22Rv1 (cell line): ENCODE data around the gene ZGRF1.
"Not testable (repeated sequence)": the region's sequence is repeated elsewhere in the genome, so short reads cannot be mapped to it uniquely, and the experiment has no call there.

Experiments
- H3K27ac ChIP-seq: fragments of 450-650 bp; 2 replicates; pipeline ENCODE4 v1.5.1; 2017
- CTCF ChIP-seq: fragments of 450-650 bp; IDR thresholded peaks from 2 replicates; pipeline ENCODE4 v1.5.1; 2017; ENCODE audit warnings: mild to moderate bottlenecking
- ZFX ChIP-seq: fragments of 450-650 bp; IDR thresholded peaks from 2 replicates; pipeline ENCODE4 v1.6.1; 2017; ENCODE audit warnings: antibody characterized with exemption, borderline replicate concordance

ZGRF1 gene

GRCh38 chr4:112648263-112649054, 11.8 kb upstream of the ZGRF1 start:
- H3K27ac ChIP-seq: no peak overlapping the region
- TF ChIP-seq CTCF: no peak
- no peak for TF ChIP-seq ZFX

- TF ChIP-seq ZFX (no peak), CTCF (no peak)
- H3K27ac ChIP-seq: no peak overlapping the region
These were observed 11.1 kb upstream of the ZGRF1 start for GRCh38 chr4:112647785-112648184.

- no peak for TF ChIP-seq CTCF
- no peak for TF ChIP-seq ZFX
- no peak overlapping the region for H3K27ac ChIP-seq
These were observed 10.2 kb upstream of the ZGRF1 start for GRCh38 chr4:112646632-112647537.

GRCh38 chr4:112645541-112646329, 9.0 kb upstream of the ZGRF1 start:
- no peak overlapping the region for H3K27ac ChIP-seq
- no peak for TF ChIP-seq CTCF
- no peak for TF ChIP-seq ZFX

GRCh38 chr4:112644595-112645535, 8.2 kb upstream of the ZGRF1 start:
- not testable (repeated sequence) for H3K27ac ChIP-seq

GRCh38 chr4:112642526-112642925, 5.8 kb upstream of the ZGRF1 start:
- no peak overlapping the region for H3K27ac ChIP-seq

More at GRCh38 chr4:112642526-112642925, 5.8 kb upstream of the ZGRF1 start:
- TF ChIP-seq ZFX (no peak), CTCF (no peak)
